ENCODE results near the gene DMBT1.
A peak's percentile ranks its signal among the peaks of the same experiment; 100 is the strongest.
"Not testable (repeated sequence)": the region's sequence is repeated elsewhere in the genome, so short reads cannot be mapped to it uniquely, and the experiment has no call there.

Gene DMBT1

DNA sequence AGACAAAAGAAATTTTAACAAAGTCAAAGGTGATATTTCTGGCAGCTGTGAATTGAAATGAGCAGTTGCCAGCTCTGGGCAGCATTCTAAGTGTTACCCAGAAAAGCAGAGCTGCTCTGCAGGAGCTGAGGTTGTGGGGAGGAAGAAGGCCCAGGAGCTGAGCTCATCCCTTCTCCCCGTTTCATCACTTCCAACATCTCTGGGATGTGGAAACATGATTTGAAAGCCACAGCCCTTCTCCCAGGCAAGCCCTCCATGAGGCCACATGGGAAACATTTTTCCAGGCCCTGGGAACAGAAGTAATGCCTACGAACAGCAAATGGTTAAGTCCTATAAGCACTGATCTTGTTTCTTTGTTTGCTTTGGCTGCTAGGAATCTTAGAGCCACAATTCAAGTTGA is 10.9 kb upstream of the DMBT1 start:
- no peak for DNase-seq

DNA sequence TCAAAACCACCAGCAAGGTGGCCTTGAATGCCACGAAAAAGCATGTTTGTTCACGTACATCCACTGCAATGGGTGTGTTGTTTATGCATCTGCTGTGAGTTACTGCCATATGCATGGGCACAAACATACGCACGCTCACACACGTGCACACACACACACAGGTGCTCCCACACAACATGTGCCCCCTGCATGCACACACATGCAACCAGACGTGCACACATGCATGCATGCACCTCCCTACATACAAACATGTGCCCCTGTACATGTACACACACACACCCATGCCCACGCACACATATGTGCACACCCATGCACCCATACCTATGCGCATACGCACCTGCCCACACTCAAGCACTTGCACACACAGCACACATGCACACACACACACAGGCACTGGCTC is 10.1 kb upstream of the DMBT1 start:
- DNase-seq = no peak

DNA sequence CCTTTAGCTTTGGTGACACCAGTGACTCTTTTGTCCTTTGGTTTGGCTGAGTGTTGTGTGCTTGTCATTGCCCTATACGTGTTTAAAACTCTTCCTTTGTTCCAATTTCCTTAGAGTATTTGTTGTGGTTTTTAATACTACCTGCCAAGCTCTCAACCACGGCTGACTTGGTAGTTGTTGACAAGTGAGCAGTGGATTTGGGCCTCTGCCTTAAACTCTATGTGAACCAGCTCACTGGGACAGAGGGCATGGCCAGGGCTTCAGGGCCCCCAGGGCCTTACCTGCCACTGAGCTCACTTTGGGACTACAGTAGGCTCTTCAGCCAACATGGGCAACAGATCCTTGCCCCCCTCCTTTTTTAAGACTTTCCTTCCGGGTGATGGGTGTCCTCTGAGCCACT is 9.6 kb upstream of the DMBT1 start:
- no peak for DNase-seq

DNA sequence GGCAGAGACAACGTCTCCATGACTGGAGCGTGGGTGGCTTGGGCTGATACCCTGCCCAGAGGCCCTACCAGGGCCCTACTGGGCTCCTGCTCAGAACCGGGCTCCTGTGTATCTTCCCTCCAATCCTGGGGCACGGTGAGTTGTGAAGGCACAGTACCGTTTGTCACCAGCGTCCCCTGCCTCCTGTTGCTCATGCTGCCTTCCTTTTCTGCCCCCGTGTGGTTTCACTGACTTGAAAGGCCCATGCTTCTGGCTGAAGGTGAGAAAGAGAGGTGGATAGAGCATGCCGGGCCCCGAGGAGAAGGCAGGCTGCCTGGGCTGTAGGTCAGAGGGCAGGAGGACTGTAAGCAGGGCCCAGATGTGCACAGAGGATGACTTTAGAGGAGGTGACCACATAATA is 9.1 kb upstream of the DMBT1 start:
- DNase-seq = no peak

DNA sequence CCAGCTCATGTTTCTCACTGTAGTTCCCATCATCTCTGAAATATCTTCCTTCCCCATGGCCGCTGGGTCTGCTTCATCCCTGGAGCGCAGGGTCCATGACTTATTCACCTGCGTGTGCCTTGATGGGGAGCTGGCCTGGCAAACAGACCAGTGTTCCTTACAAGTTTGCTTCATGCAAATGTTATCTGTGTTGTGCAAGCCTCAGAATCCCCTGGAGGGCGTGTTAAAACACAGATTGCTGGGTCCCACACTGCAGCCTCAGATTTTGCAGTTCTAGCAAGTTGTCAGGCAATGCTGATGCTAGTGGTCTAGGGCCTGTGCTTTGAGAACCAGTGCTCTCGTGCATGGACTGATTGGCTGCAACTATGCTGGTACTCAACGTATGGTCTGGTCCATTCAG is 7.2 kb upstream of the DMBT1 start:
- no peak for DNase-seq

DNA sequence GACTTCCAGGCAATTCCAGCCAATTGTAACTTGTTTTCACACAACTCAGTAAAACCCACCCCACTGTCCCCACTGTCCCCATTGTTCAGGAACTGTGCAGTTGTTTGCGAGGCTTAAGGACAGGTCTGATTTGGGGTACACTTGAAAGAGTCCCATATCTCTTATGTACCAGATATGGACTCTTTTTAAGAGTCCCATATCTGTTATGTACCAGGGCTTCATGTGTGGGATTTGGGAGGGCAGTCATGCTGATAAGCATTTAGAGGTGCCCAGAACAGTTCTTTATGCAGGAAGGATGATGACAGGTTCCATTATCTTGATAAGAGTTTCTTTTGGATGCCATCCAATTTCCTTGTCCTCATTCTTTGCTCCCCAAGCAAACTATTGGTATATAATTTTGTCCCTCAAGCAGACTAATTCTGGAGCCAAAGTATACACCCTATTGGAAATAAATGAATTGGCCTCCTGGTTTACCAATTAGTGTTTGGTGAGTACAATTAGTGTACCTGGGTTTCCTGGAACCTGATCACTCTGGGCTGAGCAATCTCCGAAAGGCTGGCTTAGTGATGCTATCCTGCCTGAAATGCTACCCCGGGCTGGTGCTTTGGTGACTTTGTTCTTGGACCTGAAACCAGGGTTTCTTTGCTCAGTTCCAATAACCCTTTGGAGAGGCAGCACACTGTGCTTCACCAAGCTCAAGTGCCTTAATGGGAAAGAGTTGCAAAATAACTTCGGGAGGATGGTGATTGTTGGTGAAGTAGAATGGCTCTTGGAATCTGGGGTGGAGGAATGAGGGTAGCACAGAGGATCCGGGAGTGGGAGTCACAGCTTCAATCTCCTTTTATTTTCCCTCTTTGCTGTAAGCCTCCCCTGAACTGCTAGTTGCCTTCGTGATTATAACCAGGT is 6.2 kb upstream of the DMBT1 start:
- no peak for DNase-seq

DNA sequence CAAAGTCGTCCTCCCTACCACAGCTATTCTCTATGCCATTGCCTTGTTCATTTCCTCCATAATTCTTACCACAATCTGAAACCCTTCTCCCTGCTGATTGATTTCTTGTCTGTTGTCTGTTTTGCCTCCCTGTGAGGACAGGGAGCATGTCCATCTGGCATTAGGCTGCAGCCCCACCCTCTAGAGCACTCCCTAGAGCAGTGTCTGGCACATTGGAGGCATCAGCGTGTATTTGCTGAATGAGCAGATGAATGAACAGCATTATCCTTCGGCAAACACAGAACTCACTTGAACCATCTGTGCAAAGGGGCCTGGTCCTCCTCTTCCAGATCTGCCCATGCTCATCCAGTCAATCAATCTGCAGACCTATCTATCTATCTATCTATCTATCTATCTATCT is 5.1 kb upstream of the DMBT1 start:
- DNase-seq = no peak

DNA sequence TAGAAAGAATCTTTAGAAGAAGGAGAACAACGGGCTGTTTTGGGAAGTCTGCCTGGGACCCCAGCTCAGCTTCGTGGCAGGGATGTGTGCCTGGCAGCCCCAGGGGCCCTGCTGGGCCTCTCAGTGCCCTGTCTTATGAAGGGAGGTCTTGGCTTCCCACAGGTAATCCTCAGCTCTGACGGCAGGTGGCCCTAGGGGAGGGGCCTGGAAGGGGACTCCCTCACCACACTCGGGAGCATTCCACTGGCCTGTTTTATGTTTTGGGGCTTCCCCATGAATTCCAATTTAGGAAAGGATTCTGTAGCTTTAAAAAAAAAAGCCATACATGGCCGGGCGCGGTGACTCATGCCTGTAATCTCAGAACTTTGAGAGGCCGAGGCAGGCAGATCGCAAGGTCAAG is 3.0 kb upstream of the DMBT1 start:
- DNase-seq = no peak

DNA sequence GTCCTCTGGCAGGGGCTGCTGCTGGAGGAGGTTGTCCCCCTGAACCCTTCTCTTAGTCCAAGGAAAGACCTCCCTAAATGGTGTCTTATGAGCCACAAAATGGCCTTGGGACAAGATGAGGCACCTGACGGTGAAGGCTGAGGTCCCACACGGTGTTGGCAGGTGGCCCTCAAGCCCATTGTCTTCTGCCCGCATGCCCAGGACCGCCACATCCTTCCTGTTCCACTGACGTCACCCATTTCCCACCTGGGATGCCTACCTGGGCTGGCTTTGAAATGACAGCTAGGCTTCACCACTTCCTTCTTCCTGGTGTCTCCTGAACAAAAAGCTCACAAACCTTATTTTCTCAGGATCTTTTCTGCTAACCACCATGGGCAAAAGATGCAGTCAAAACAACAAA is 2.1 kb upstream of the DMBT1 start:
- DNase-seq = no peak

DNA sequence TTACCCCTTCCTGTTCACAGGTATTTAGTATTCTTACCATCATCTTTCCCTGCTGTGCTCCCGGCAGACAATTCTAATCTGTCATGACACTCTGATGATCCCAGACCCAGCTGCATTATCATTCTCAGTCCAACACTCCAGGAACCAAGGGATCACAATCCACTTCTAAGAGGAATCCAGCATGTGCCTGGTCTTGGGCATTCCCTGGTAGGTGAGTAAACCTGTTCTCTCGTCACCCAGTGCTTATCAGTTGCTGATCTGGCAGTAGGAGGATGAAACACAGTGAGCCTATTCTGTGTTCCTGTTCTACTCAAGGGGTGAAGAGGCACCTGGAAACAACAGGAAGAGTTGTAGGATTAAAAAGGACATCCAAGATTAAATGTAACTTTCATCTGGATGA is 1.3 kb upstream of the DMBT1 start:
- DNase-seq = no peak

DNA sequence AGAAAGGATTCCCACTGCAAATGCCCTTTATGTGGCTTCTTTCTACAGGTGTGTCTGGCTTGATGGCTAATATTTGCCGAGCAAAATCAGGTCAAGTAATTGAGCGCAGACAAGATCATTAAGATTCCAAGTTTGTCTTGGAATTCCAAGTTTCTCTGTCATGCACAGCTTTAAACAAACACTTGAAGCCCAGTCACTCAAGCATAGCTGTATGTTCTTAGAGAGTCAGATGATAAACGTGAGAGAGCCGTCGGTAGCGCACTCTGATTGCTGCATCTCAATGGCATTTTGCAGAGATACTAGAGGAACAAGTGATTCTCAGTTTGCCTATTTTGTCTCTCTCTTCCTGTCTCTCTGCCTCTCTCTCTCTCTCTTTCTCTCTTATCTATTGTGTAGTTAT is 658 bp downstream of the DMBT1 start:
- no peak for DNase-seq

DNA sequence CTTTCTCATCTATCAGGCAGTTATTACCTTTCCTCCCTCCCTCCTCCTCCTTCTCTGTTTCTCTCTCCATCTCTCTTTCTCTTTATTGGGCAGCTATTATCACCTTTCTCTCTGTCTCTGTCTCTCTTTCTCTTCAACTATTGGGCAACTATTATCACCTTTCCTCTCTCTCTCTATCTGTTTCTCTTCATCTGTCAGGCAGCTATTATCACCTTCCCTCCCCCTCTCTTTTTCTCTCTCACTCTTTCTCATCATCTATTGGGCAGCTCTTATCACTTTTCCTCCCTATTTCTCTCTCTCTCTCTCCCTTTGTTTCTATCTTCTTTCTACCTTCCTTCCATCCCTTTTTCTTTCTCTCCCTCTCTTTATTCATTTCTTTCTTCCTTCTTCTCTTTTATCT is 1.2 kb downstream of the DMBT1 start:
- no peak for DNase-seq

DNA sequence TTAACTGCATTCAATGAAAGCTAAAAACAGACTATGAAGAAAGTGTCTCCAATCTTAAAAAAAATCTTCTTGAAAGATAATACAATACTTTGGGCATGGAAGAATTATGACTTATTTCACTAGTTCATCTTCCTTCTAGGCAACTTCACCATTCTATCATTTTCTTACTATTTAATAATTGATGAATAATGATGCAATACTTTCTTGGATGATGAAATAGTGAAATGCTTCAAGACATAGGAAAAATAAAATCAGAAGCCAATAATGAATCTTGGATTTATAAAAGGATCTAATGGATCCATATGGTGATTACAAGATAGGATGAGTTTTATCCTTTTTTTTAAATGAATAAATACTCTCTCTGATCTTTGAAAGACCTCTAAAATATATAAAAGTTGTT is 4.4 kb downstream of the DMBT1 start:
- DNase-seq = no peak

DNA sequence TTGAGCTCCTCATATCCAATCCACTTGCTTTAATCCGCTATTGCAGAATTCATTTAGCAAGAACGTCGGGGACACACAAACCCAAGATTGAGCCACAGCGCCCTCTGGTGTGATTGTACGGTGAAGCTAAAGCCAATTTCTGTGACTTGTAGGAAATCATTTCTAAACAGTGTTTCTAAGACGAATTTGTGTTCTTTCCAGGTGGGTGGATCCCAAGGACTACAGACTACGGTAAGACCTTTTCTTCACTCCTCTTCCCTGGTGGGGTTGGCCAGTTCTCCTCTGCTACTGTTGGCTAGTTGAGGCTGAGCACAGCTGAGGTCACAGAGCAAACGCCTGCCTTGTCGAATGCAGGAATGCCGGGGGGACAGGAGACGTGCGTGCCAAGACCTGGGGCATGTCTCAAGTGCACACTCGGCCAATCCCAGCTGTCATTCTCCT is 5.2 kb downstream of the DMBT1 start:
- DNase-seq = peak; percentile 59

DNA sequence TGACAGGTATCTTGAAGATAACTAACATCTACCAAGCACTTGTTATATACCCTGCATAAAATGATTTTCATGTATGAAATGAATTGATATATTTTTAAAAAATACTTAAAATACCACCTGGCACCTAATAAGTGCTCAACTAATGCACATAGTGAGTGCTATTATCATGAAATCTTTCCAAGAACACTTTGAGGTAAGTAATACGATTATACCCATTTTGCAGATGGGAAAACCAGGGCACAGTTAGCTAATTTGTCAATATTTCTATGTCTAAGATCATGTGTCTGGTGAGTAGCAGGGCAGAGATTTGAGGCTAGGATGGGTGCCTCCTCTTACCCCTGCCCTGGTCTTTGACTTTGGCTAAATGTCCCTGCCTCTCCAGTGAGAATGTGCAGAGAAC is 6.1 kb downstream of the DMBT1 start:
- DNase-seq = no peak

DNA sequence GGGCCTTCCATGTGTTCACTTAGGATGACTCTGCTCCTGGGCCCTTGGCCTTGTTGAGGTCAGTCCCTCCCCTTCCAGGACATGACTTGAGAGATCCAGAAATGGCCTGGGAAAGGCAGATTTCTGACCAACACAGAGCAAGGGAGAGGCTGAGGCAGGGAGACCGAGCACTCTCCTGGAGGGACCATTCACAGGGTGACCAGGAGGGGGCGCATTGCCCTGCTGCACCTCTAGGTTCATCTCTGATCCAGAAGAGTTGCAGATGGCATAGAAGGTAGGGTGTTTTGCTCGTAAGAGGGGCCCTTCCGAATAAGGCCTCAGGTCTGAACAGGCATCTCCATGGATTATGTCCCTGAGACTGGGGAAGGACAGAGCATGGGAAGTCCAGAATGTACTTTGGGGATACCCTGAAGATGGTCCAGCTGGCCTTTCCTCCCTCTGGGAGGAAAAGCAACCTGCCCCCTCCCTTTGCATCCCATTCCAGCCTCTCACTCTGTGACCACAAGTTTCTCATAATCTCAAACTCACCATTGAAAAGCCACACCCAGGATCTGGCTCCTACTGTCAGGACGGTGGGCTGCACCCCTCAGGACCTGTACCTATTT is 6.6 kb downstream of the DMBT1 start:
- DNase-seq = no peak

DNA sequence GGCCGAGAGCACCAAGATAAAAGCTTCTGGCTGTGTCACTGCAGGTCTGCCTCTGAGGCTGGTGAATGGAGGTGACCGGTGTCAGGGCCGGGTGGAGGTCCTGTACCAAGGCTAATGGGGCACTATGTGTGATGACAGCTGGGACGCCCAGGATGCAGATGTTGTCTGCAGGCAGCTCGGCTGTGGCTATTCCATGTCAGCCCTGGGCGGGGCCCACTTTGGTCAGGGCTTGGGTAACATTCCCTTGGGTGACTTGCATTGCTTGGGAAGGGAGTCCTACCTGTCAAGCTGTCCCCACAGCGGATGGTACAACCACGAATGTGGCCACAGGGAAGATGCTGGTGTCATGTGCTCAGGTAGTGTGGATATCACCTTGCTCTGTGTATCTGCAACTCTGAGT is 8.0 kb downstream of the DMBT1 start:
- DNase-seq = no peak

DNA sequence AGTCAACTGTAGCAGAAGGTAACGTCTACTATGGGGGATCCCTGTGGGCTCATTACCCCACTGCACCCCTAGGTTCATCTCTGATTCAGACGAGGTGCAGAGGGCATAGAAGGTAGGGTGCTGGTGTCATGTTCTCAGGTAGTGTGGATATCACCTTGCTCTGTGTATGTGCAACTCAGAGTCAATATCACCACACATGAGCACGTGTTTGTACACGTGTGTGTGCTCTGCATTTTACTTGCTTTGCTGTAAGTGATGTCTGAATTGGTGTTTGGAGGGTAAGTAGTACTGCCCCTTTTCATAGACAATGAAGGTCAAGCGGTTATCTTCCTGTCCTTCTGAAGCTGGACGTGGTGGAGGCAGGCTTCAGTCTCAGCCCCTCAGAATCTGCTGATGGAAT is 10.4 kb downstream of the DMBT1 start:
- no peak for DNase-seq

DNA sequence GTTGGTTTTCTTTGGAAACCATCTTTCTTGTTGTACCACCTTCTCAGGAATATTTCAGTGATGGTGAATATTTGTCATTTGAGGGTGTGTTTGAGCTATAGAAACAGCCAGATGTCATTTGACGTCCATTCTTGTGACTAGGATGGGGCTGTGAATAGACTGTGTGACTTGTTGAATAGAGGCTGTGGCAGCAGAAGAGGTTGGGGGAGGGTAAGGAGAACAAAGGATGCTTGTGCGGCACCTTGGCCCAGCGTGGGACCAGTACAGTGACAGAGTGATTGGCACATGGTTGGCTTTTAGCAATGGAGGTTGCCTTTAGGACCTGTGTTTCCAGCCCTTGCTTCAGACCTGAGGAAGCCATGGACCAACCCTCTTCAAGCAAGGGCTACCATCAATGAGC is 11.3 kb downstream of the DMBT1 start:
- DNase-seq = no peak

DNA sequence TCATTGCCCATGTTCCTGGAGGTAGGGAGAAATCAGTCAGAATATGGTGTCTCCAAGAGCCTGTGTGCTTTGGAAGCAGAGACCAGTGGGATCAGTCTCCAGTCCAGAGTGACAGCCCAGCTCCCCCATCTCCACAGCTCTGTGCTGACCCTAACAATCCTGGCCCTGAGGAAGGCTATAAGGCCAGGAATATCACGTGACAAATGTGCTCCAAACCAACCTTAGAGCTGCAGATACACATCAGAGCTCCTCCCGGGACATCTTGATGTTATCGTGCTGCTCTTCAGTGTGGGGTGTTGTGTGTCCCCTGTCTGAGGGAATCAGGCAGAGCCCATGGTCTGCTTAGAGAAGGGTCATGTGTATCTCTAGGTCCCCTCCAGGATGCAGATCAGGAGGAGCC is 15.2 kb downstream of the DMBT1 start:
- DNase-seq = no peak

DNA sequence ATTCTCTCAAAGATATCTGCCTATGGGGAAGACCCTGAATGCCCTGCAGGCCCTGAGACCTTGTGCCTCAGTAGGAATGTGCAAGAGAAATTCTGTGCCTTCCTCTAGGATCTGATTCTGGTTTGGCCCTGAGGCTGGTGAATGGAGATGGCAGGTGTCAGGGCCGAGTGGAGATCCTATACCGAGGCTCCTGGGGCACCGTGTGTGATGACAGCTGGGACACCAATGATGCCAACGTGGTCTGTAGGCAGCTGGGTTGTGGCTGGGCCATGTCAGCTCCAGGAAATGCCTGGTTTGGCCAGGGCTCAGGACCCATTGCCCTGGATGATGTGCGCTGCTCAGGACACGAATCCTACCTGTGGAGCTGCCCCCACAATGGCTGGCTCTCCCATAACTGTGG is 15.7 kb downstream of the DMBT1 start:
- DNase-seq = no peak

DNA sequence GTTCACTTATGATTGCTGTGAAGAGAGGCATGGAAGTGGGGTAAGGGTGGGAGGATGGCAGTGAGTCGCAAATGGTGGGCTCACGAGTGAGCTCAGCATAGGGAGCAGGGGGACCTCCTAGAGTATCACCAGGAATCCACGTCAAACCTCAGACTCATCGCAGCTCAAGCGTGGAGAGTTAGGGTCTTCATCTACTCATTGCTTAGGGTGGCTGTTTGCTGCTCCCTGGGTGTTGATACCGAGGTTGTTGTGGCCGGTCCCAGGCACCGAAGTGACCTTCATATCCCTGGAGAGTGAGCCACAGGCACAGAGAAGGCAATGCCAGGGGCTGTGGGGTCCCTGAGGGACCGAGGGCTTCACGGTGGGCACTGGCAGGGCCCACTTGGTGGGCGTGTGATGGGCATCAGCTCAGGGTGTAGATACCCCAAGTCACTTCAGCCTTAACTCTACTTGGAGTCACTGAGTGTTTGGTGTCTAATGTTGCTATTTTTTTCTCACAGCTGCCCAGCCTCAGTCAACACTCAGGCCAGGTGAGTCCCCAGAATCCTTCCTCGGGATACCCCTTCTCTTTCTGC is 16.8 kb downstream of the DMBT1 start:
- DNase-seq = no peak

DNA sequence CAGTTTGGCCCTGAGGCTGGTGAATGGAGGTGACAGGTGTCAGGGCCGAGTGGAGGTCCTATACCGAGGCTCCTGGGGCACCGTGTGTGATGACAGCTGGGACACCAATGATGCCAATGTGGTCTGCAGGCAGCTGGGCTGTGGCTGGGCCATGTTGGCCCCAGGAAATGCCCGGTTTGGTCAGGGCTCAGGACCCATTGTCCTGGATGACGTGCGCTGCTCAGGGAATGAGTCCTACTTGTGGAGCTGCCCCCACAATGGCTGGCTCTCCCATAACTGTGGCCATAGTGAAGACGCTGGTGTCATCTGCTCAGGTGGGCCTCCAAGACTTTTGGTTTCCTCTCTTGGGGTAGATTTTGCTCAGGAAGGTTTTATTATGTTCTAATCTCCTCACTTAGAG is 25.5 kb downstream of the DMBT1 start:
- not testable (repeated sequence) for DNase-seq

DNA sequence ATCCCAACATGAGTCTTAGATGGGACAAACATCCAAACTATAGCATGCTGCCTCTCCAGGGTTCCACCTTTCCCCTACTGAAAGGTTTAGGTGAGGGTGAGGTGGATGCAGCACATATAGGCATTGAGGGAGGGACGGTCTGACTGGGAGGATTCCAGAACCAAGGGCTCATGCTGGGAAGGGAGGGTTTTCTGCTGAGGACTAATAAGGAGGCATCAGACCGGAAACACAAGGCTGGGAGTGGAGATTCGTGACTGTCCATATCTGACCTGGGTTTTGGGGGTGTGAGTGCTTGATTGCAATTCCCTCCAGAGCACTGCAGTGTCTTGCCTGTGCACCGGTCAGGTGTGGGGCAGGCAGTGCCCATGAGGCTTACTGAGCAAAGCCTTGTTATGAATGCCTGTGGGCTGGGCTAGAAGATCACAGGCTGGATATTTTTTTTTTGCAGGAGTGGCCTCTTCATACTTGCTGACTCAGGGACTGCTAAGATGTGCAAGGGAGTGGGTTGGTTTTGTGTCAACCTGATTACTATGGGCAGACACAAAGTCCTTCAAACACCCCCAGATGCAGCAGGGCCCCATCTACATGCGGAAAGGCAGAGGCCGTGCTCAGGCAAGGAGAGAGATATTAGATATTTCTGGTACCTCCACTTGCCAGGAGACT is 26.7 kb downstream of the DMBT1 start:
- no peak for DNase-seq

Measured in T1000 (cell line).